GM21390 (cell line): ENCODE measurements around the gene RASAL2.
A peak's percentile ranks its signal among the peaks of the same experiment; 100 is the strongest.
"Not testable (repeated sequence)": the region's sequence is repeated elsewhere in the genome, so short reads cannot be mapped to it uniquely, and the experiment has no call there.

Experiments used
- ATAC-seq: cut with Tn5 transposase; IDR thresholded peaks from one replicate; pipeline ENCODE4 v1.9.1; 2021; ENCODE audit not compliant: unreplicated experiment

The RASAL2 gene

GRCh38 chr1:178330848-178331497 is 237.1 kb downstream of the RASAL2 start:
- no peak for ATAC-seq

GRCh38 chr1:178335426-178335825 is 241.5 kb downstream of the RASAL2 start:
- no peak for ATAC-seq

GRCh38 chr1:178337091-178337706 is 243.3 kb downstream of the RASAL2 start:
- no peak for ATAC-seq

- ATAC-seq = no peak
Measured at GRCh38 chr1:178339834-178340233, 245.9 kb downstream of the RASAL2 start.

- ATAC-seq = no peak
Measured at GRCh38 chr1:178341261-178341956, 247.5 kb downstream of the RASAL2 start.

- ATAC-seq = no peak
Measured at GRCh38 chr1:178342745-178343144, 248.8 kb downstream of the RASAL2 start.

- peak; percentile 70 for ATAC-seq
Measured at GRCh38 chr1:178344513-178345091, 250.7 kb downstream of the RASAL2 start.

GRCh38 chr1:178345238-178345637 is 251.3 kb downstream of the RASAL2 start:
- no peak for ATAC-seq

GRCh38 chr1:178345807-178346206 is 251.9 kb downstream of the RASAL2 start:
- ATAC-seq = no peak

- no peak for ATAC-seq
Measured at GRCh38 chr1:178349801-178350200, 255.9 kb downstream of the RASAL2 start.

GRCh38 chr1:178351911-178352310 is 258.0 kb downstream of the RASAL2 start:
- ATAC-seq = not testable (repeated sequence)

GRCh38 chr1:178352790-178353416 is 259.0 kb downstream of the RASAL2 start:
- ATAC-seq = no peak

- ATAC-seq = no peak
Measured at GRCh38 chr1:178353524-178353923, 259.6 kb downstream of the RASAL2 start.

- no peak for ATAC-seq
Measured at GRCh38 chr1:178354816-178355215, 260.9 kb downstream of the RASAL2 start.

- ATAC-seq = no peak
Measured at GRCh38 chr1:178356299-178356698, 262.4 kb downstream of the RASAL2 start.

GRCh38 chr1:178358456-178358855 is 264.6 kb downstream of the RASAL2 start:
- no peak for ATAC-seq

- ATAC-seq = no peak
Measured at GRCh38 chr1:178360421-178360820, 266.5 kb downstream of the RASAL2 start.

- no peak for ATAC-seq
Measured at GRCh38 chr1:178361847-178362246, 267.9 kb downstream of the RASAL2 start.

GRCh38 chr1:178362747-178363146 is 268.8 kb downstream of the RASAL2 start:
- no peak for ATAC-seq

GRCh38 chr1:178364782-178365181 is 270.9 kb downstream of the RASAL2 start:
- ATAC-seq = no peak

GRCh38 chr1:178367151-178367550 is 273.2 kb downstream of the RASAL2 start:
- ATAC-seq = no peak
